Astrocyte (in vitro differentiated cells and primary cell): ENCODE measurements around the gene CSNK1G2. TPM values are rescaled to one million over a fixed set of nuclear protein-coding genes. Genes with fewer than 3 reads are reported as not detected.

Experiments
- total RNA-seq: library from RNA; stranded (reverse); gene quantifications from 2 replicates; pipeline ENCODE4 v1.2.1, GENCODE V29; 2021

Gene CSNK1G2
- total RNA-seq, 1 donor from 2014 or later, result 64.1 TPM

Other genes starting within 250 kb of the CSNK1G2 start
- not detected in 2 replicates for gene ONECUT3, start 187.7 kb upstream of the CSNK1G2 start, total RNA-seq
- gene ATP8B3, start 128.9 kb upstream of the CSNK1G2 start, total RNA-seq, result 3.0 and 4.4 TPM in 2 replicates
- gene REXO1, start 92.7 kb upstream of the CSNK1G2 start, total RNA-seq, result 35.5 and 36.2 TPM in 2 replicates
- 52.4 and 58.1 TPM in 2 replicates for gene KLF16, start 77.6 kb upstream of the CSNK1G2 start, total RNA-seq
- 56.7 and 61.4 TPM in 2 replicates for gene ABHD17A, start 55.7 kb upstream of the CSNK1G2 start, total RNA-seq
- 3.7 and 5.7 TPM in 2 replicates for gene ADAT3, start 35.8 kb upstream of the CSNK1G2 start, total RNA-seq
- 72.2 and 73.4 TPM in 2 replicates for gene SCAMP4, start 35.8 kb upstream of the CSNK1G2 start, total RNA-seq
- 49.5 and 53.7 TPM in 2 replicates for gene BTBD2, start 74.5 kb downstream of the CSNK1G2 start, total RNA-seq
- 123 and 146 TPM in 2 replicates for gene MKNK2, start 110.1 kb downstream of the CSNK1G2 start, total RNA-seq
- 45.3 and 47.2 TPM in 2 replicates for gene MOB3A, start 155.2 kb downstream of the CSNK1G2 start, total RNA-seq
- gene IZUMO4, start 155.7 kb downstream of the CSNK1G2 start, total RNA-seq, result 5.6 and 5.8 TPM in 2 replicates
- gene AP3D1, start 210.4 kb downstream of the CSNK1G2 start, total RNA-seq, result 162 and 167 TPM in 2 replicates
- 21.7 and 25.6 TPM in 2 replicates for gene DOT1L, start 222.8 kb downstream of the CSNK1G2 start, total RNA-seq